ENCODE measurements around the gene OR11A1.

The OR11A1 gene

DNA sequence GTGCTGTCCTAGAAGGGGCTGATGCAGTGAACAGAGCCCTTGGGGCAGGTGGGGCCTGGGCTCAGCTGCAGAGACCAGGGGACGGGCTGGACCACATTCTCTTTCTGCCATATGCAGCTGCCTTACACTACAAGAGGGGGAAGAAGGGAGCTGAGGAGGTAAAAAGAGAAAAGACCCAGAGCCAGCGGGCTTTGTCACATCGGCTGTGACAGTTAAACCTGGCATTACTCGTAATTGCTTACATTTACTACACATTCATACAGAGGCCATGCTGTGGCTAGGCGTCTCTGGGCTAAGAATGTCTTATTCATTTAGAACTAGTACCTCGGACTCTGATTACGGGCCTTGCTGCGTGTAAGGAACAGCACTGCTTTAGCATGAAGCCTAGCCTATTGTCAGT lies 43.7 kb upstream of the OR11A1 start:
- no peak for DNase-seq (ENCODE audit: low read depth)
- H3K4me3 ChIP-seq (ENCODE audit: low read depth, low read length), result no peak overlapping the region
- TF ChIP-seq, protein P1, sequence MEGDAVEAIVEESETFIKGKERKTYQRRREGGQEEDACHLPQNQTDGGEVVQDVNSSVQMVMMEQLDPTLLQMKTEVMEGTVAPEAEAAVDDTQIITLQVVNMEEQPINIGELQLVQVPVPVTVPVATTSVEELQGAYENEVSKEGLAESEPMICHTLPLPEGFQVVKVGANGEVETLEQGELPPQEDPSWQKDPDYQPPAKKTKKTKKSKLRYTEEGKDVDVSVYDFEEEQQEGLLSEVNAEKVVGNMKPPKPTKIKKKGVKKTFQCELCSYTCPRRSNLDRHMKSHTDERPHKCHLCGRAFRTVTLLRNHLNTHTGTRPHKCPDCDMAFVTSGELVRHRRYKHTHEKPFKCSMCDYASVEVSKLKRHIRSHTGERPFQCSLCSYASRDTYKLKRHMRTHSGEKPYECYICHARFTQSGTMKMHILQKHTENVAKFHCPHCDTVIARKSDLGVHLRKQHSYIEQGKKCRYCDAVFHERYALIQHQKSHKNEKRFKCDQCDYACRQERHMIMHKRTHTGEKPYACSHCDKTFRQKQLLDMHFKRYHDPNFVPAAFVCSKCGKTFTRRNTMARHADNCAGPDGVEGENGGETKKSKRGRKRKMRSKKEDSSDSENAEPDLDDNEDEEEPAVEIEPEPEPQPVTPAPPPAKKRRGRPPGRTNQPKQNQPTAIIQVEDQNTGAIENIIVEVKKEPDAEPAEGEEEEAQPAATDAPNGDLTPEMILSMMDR (IDR thresholded peaks at IDR 0.05; ENCODE audit: low read depth, low read length, missing control alignments), result no peak

DNA sequence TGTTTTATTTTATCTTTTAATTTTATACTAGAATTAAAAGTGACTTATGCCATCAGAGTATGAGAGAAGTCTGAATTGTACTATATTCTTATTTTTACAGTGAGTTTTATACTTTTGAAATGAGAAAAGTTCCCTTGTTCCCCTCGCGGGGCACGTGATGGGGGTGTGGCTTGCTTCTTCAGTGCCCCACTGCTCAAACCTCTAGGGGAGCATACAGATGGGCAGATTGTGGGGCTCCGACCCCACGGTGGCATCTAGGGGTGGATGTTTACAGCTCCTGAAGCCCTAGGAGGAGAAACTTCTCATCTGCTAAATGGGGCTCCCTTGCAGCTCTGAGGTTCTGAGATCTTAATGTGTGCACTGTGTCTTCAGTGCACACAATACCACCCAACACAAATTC lies 42.8 kb upstream of the OR11A1 start:
- H3K4me3 ChIP-seq (ENCODE audit: low read depth, low read length), result no peak overlapping the region
- TF ChIP-seq, protein P1 (IDR thresholded peaks at IDR 0.05; ENCODE audit: low read depth, low read length, missing control alignments), result no peak
- DNase-seq (ENCODE audit: low read depth), result no peak

DNA sequence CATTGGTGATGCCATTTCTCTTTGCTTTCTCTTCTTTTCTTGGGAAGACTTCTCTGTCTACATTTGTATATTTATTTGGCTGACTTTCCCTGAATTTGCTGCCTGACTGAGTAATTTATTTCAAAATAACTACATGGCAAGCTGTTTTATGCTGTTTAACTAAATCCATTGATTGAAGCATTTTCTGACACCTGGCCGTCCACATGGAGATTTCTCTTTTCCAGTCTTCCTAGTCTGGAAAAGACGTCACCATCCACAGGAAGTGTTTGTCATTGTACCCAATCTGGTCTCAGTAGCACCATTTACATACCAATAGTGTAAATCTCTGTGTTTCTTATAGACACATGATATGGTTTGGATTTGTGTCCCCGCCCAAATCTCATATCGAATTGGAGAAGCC lies 40.1 kb upstream of the OR11A1 start:
- H3K4me3 ChIP-seq (ENCODE audit: low read depth, low read length), result no peak overlapping the region
- TF ChIP-seq, protein P1 (IDR thresholded peaks at IDR 0.05; ENCODE audit: low read depth, low read length, missing control alignments), result no peak
- no peak for DNase-seq (ENCODE audit: low read depth)

DNA sequence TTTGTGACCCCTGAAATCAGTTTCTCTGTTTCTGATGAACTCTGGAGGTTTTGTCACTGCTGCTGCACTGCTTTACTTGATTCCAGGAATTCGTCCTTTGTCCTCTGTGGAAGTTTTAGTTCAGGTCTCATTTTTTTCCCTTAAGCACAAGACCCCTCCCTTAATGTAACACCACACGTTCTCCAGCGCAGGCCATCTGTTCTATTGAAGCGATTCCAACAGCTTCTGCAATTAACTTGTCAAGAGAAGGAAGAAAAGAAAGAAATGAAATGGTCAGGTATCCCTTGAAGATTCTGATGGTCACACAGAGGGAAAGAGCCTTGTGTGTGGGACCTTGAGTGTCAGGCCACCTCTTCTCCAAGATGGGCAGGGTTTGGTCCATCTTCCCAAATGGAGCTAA lies 38.7 kb upstream of the OR11A1 start:
- TF ChIP-seq, protein P1 (IDR thresholded peaks at IDR 0.05; ENCODE audit: low read depth, low read length, missing control alignments), result no peak
- no peak for DNase-seq (ENCODE audit: low read depth)

DNA sequence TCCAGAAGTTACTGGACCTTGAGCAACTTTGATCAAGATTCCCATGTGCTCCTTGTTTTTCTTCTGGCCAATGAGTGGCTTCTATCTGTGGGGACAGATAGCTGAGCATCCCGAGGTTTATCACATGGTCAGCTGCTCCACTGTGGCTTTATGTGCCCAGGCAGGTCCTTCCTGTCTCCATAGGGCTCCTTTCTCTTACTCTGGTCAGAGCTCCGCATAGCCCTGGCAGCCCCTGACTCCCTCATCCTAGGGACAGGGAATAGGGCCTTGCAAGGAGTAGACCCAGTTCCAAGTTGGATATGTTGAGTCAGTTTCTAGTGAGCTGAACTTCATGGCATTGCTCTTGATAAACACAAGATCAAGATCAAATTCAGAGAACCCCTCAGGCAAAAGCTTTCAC lies 37.3 kb upstream of the OR11A1 start:
- no peak overlapping the region for H3K4me3 ChIP-seq (ENCODE audit: low read depth, low read length)
- no peak for DNase-seq (ENCODE audit: low read depth)
- TF ChIP-seq, protein P1 (IDR thresholded peaks at IDR 0.05; ENCODE audit: low read depth, low read length, missing control alignments), result no peak

More for the DNA sequence above, 38.7 kb upstream of the OR11A1 start:
- H3K4me3 ChIP-seq (ENCODE audit: low read depth, low read length), result no peak overlapping the region

DNA sequence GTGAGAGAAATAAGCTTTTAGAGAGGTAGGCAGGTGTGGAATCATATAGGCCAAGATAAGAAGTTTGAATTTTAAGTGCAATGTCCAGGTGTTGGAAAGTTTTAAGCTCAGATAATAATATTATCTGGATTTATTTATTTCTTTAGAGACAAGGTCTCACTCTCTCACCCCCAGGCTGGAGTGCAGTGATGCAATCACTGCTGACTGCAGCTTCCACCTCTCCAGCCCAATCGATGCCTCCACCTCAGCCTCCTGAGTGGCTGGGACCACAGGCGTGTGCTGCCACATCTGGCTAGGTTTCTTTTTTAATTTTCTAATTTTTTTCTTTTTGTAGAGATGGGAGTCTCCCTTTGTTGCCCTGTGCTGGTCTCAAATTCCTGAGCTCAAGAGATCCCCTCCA lies 36.4 kb upstream of the OR11A1 start:
- no peak overlapping the region for H3K4me3 ChIP-seq (ENCODE audit: low read depth, low read length)
- TF ChIP-seq, protein P1 (IDR thresholded peaks at IDR 0.05; ENCODE audit: low read depth, low read length, missing control alignments), result no peak
- DNase-seq (ENCODE audit: low read depth), result no peak

DNA sequence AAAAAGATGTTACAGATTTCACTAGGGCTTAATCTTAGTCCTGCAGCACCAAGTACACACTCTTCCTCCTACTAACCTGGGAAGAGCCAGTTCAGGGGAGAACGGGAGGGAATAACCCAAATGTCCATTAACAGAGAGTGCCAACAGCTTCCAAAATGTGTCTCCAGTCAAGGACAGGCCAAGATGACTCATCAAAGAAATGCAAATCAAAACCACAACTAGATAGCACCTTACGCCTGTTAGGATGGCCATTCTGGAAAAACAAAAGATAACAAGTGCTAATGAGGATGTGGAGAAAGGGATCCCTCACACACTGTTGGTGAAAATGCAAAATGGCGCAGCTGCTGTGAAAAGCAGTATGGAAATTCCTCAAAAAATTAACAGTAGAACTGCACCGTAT lies 34.7 kb upstream of the OR11A1 start:
- no peak overlapping the region for H3K4me3 ChIP-seq (ENCODE audit: low read depth, low read length)
- no peak for DNase-seq (ENCODE audit: low read depth)
- TF ChIP-seq, protein P1 (IDR thresholded peaks at IDR 0.05; ENCODE audit: low read depth, low read length, missing control alignments), result no peak

All from GM12864 (cell line).